ENCODE data around the gene TNFRSF4. TPM values are rescaled to one million over a fixed set of nuclear protein-coding genes. Genes with fewer than 3 reads are reported as not detected.

The TNFRSF4 gene
- total and polyA plus RNA-seq, 4 donors = 0.20 to 1.5 (median 1.1) TPM

- Histone ChIP-seq H3K9me3 (ENCODE audit: control insufficient read depth, insufficient read depth, low read length) (no peaks in the 10 kb centered on the region), H3K27me3 (ENCODE audit: control insufficient read depth, insufficient read depth, low read length) (peaks cover 34% of the 10 kb centered on the region), H3K36me3 (ENCODE audit: control insufficient read depth, insufficient read depth, low read length) (no peaks in the 10 kb centered on the region), H3K4me1 (ENCODE audit: control insufficient read depth, insufficient read depth, low read length) (peaks cover 27% of the 10 kb centered on the region), H3K27ac (ENCODE audit: low read depth, low read length) (no peak overlapping the region), H3K4me3 (ENCODE audit: low read depth, low read length) (no peak overlapping the region)
- no peak for DNase-seq (ENCODE audit: low read depth in 4 of 6, low spot score in 6 of 6)
- WGBS (ENCODE audit: insufficient coverage) = 100% methylated on average over 7 of the region's 8 CpGs
Observed at GRCh38 chr1:1204425-1204920, 9.5 kb downstream of the TNFRSF4 start.

- Histone ChIP-seq H3K9me3 (ENCODE audit: control insufficient read depth, insufficient read depth, low read length) (no peaks in the 10 kb centered on the region), H3K4me3 (ENCODE audit: low read depth, low read length) (no peak overlapping the region), H3K36me3 (ENCODE audit: control insufficient read depth, insufficient read depth, low read length) (no peaks in the 10 kb centered on the region), H3K4me1 (ENCODE audit: control insufficient read depth, insufficient read depth, low read length) (peaks cover 27% of the 10 kb centered on the region), H3K27ac (ENCODE audit: low read depth, low read length) (no peak overlapping the region), H3K27me3 (ENCODE audit: control insufficient read depth, insufficient read depth, low read length) (peaks cover 34% of the 10 kb centered on the region)
- DNase-seq (ENCODE audit: low read depth in 4 of 6, low spot score in 6 of 6) = no peak
- WGBS (ENCODE audit: insufficient coverage) = 63% methylated on average over 49 of the region's 49 CpGs
Observed at GRCh38 chr1:1203561-1204424, 10.2 kb downstream of the TNFRSF4 start.

DNA sequence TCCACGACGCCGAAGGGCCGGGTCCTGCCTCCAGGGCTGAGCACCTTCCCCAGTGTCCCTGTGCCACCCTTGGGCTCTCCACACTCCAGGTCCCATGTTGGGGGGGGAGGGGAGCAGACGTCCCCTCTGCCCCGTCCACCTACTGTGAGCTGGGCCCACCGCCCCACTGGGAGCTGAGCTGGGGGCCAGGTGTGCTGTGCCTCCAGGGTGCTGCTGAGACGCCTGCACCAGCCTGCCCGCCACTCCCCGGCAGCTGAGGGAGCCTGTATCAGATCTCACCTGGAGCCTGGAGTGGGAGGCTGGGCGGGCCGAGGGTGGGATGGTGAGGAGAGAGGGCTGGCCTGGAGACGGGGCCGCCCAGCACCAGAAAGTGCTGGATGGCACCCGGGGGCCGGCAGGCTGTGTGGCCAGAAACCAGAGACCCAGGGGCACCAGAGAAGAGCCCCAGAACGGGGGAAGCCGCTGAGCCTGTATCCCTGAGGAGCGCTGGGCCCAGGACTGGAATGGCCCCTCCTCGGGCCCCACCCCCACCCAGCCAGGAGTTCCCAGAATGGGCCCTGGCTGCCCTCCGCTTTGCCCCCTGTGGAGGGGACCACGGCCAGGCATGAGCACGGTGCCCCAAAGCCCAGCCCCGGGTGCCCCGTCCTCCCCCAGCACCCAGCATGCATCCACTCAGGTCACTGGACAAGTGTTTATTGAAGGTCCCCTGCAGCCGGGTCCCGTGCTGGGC lies 11.0 kb downstream of the TNFRSF4 start:
- no peak overlapping the region for H3K4me3 ChIP-seq (ENCODE audit: low read depth, low read length)
- WGBS (ENCODE audit: insufficient coverage) = 77% methylated on average over 22 of the region's 27 CpGs
- no peak overlapping the region for H3K27ac ChIP-seq (ENCODE audit: low read depth, low read length)
- H3K9me3 ChIP-seq (ENCODE audit: control insufficient read depth, insufficient read depth, low read length) = no peaks in the 10 kb centered on the region
- no peak for DNase-seq (ENCODE audit: low read depth in 4 of 6, low spot score in 6 of 6)
- H3K27me3 ChIP-seq (ENCODE audit: control insufficient read depth, insufficient read depth, low read length) = peaks cover 30% of the 10 kb centered on the region
- H3K4me1 ChIP-seq (ENCODE audit: control insufficient read depth, insufficient read depth, low read length) = peaks cover 21% of the 10 kb centered on the region
- no peaks in the 10 kb centered on the region for H3K36me3 ChIP-seq (ENCODE audit: control insufficient read depth, insufficient read depth, low read length)

GRCh38 chr1:1200876-1201810 lies 12.8 kb downstream of the TNFRSF4 start:
- peaks cover 15% of the 10 kb centered on the region for H3K27me3 ChIP-seq (ENCODE audit: control insufficient read depth, insufficient read depth, low read length)
- no peaks in the 10 kb centered on the region for H3K9me3 ChIP-seq (ENCODE audit: control insufficient read depth, insufficient read depth, low read length)
- H3K27ac ChIP-seq (ENCODE audit: low read depth, low read length) = no peak overlapping the region
- peak in 3 of 6 donors; percentile 9 to 52 (median 48) for DNase-seq (ENCODE audit: low read depth in 4 of 6, low spot score in 6 of 6)
- H3K4me3 ChIP-seq (ENCODE audit: low read depth, low read length) = no peak overlapping the region
- peaks cover 11% of the 10 kb centered on the region for H3K4me1 ChIP-seq (ENCODE audit: control insufficient read depth, insufficient read depth, low read length)
- no peaks in the 10 kb centered on the region for H3K36me3 ChIP-seq (ENCODE audit: control insufficient read depth, insufficient read depth, low read length)
- WGBS (ENCODE audit: insufficient coverage) = under 1% methylated on average over 85 of the region's 109 CpGs

DNA sequence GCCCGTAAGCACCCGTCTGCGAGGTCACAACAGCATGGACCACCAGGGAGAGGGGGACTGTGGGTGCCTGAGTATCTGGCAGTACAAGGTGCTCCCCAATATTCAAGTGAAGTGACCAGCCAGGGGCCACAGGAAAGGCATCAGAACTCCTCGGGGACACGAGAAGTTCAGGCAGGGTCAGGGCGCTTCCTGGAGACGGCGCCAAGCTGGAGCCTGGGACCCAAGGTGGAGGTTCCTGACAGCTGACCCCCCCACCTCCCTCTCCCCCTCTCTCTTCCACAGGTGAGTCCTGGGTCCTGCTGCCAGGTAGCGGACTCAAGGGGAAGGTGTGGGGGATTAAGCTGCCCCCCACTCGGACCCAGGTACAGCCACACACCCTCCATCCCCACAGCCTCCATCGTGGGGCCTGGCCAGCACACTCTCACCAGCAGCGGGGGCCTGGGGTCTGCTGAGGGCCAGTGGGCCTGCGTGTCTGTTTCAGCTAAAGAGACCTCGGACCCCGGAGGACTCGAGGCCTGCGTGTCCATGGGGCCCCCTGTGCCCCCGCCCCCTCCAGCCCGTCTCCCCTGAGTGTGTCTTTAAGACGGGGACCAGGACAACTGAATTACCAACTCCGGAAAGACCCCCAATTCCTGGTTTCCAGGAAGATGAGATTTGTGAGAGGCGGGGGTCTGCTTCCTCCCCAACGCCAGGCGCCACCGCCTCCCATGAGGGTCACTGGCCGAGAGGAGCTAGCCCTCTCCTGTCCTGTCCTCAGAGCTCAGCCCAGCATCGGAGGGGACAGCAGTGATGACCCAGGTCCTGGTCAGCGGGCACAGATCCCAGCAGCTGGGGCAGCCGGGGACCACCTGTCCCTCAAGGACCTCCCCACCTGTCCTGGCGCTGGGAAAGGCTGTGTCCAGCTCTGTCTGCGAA lies 13.7 kb downstream of the TNFRSF4 start:
- Histone ChIP-seq H3K4me3 (ENCODE audit: low read depth, low read length) (no peak overlapping the region), H3K36me3 (ENCODE audit: control insufficient read depth, insufficient read depth, low read length) (no peaks in the 10 kb centered on the region), H3K9me3 (ENCODE audit: control insufficient read depth, insufficient read depth, low read length) (peaks cover under 1% of the 10 kb centered on the region), H3K27me3 (ENCODE audit: control insufficient read depth, insufficient read depth, low read length) (peaks cover 6% of the 10 kb centered on the region), H3K4me1 (ENCODE audit: control insufficient read depth, insufficient read depth, low read length) (peaks cover 6% of the 10 kb centered on the region), H3K27ac (ENCODE audit: low read depth, low read length) (no peak overlapping the region)
- no peak for DNase-seq (ENCODE audit: low read depth in 4 of 6, low spot score in 6 of 6)
- 72% methylated on average over 27 of the region's 31 CpGs for WGBS (ENCODE audit: insufficient coverage)

GRCh38 chr1:1199141-1199960 lies 14.6 kb downstream of the TNFRSF4 start:
- Histone ChIP-seq H3K27ac (ENCODE audit: low read depth, low read length) (no peak overlapping the region), H3K27me3 (ENCODE audit: control insufficient read depth, insufficient read depth, low read length) (peaks cover 4% of the 10 kb centered on the region), H3K4me1 (ENCODE audit: control insufficient read depth, insufficient read depth, low read length) (peaks cover 6% of the 10 kb centered on the region), H3K9me3 (ENCODE audit: control insufficient read depth, insufficient read depth, low read length) (peaks cover 2% of the 10 kb centered on the region), H3K4me3 (ENCODE audit: low read depth, low read length) (no peak overlapping the region), H3K36me3 (ENCODE audit: control insufficient read depth, insufficient read depth, low read length) (no peaks in the 10 kb centered on the region)
- WGBS (ENCODE audit: insufficient coverage) = 83% methylated on average over 22 of the region's 22 CpGs
- no peak for DNase-seq (ENCODE audit: low read depth in 4 of 6, low spot score in 6 of 6)

- DNase-seq (ENCODE audit: low read depth in 4 of 6, low spot score in 6 of 6) = no peak
- 71% methylated on average over 19 of the region's 23 CpGs for WGBS (ENCODE audit: insufficient coverage)
- peaks cover 4% of the 10 kb centered on the region for H3K27me3 ChIP-seq (ENCODE audit: control insufficient read depth, insufficient read depth, low read length)
- H3K9me3 ChIP-seq (ENCODE audit: control insufficient read depth, insufficient read depth, low read length) = peaks cover 2% of the 10 kb centered on the region
- H3K4me3 ChIP-seq (ENCODE audit: low read depth, low read length) = no peak overlapping the region
- H3K27ac ChIP-seq (ENCODE audit: low read depth, low read length) = no peak overlapping the region
- peaks cover 6% of the 10 kb centered on the region for H3K4me1 ChIP-seq (ENCODE audit: control insufficient read depth, insufficient read depth, low read length)
- no peaks in the 10 kb centered on the region for H3K36me3 ChIP-seq (ENCODE audit: control insufficient read depth, insufficient read depth, low read length)
Observed at GRCh38 chr1:1198423-1199140, 15.4 kb downstream of the TNFRSF4 start.
